Measurements from ENCODE around the gene CEP250. TPM values are rescaled to one million over a fixed set of nuclear protein-coding genes. Genes with fewer than 3 reads are reported as not detected.

The CEP250 gene
- total RNA-seq, 2 experiments from 2014 or later: 31.6 to 74.4 TPM

- no peak for TF ChIP-seq EZH2phosphoT487 (IDR thresholded peaks at IDR 0.05; ENCODE audit: borderline replicate concordance, low read depth, low read length)
- TF ChIP-seq CTCF (conservative IDR thresholded peaks at IDR 0.05; ENCODE audit: low read length): no peak
- no peak overlapping the region for H3K4me3 ChIP-seq (ENCODE audit: low read depth, low read length, poor library complexity, severe bottlenecking)
- H3K27ac ChIP-seq (ENCODE audit: low read depth, low read length, poor library complexity, severe bottlenecking): no peak overlapping the region
- no peak overlapping the region for H3K4me2 ChIP-seq (ENCODE audit: low read length)
- peaks cover 8% of the 10 kb centered on the region; the same call in 1 of the 2 replicates for H3K9me3 ChIP-seq (ENCODE audit: low read length)
- no peak for DNase-seq (ENCODE audit: low spot score)
- H3K4me1 ChIP-seq (ENCODE audit: insufficient read depth, low read length, poor library complexity, severe bottlenecking): no peaks in the 10 kb centered on the region
- TSS peak; percentile 33 for BruUV-seq (replicated peaks)
- no peaks in the 10 kb centered on the region for H3K9me2 ChIP-seq (ENCODE audit: insufficient read depth, low read length)
- H3K79me2 ChIP-seq (ENCODE audit: insufficient read depth, low read depth, low read length): no peaks in the 10 kb centered on the region
- POLR2A ChIA-PET: no interaction called here
- H4K20me1 ChIP-seq (ENCODE audit: insufficient read depth, low read length): no peaks in the 10 kb centered on the region
- H3K36me3 ChIP-seq (ENCODE audit: insufficient read depth, low read length): peaks cover 76% of the 10 kb centered on the region
- intact Hi-C loops (cut with micrococcal nuclease; ENCODE audit: unreplicated experiment): no loop called here
- no peak overlapping the region for H2AFZ ChIP-seq (ENCODE audit: low read length)
- CTCF ChIA-PET (ENCODE audit: unreplicated experiment): no interaction called here
Measured at GRCh38 chr20:35479798-35480197, 24.4 kb downstream of the CEP250 start.

- Histone ChIP-seq H3K4me1 (ENCODE audit: insufficient read depth, low read length, poor library complexity, severe bottlenecking) (peaks cover 28% of the 10 kb centered on the region), H3K79me2 (ENCODE audit: insufficient read depth, low read depth, low read length) (peaks cover 30% of the 10 kb centered on the region), H4K20me1 (ENCODE audit: insufficient read depth, low read length) (no peaks in the 10 kb centered on the region), H2AFZ (ENCODE audit: low read length) (no peak overlapping the region), H3K36me3 (ENCODE audit: insufficient read depth, low read length) (peaks cover 61% of the 10 kb centered on the region), H3K4me3 (ENCODE audit: low read depth, low read length, poor library complexity, severe bottlenecking) (no peak overlapping the region), H3K4me2 (ENCODE audit: low read length) (no peak overlapping the region), H3K9me2 (ENCODE audit: insufficient read depth, low read length) (no peaks in the 10 kb centered on the region), H3K27ac (ENCODE audit: low read depth, low read length, poor library complexity, severe bottlenecking) (no peak overlapping the region), H3K9me3 (ENCODE audit: low read length) (peaks cover 8% of the 10 kb centered on the region; the same call in 1 of the 2 replicates)
- TF ChIP-seq EZH2phosphoT487 (IDR thresholded peaks at IDR 0.05; ENCODE audit: borderline replicate concordance, low read depth, low read length) (no peak), CTCF (conservative IDR thresholded peaks at IDR 0.05; ENCODE audit: low read length) (no peak)
- ChIA-PET CTCF (ENCODE audit: unreplicated experiment) (no interaction called here), POLR2A (no interaction called here)
- no TSS peak for BruUV-seq (replicated peaks)
- DNase-seq (ENCODE audit: low spot score): no peak
- intact Hi-C loops (cut with micrococcal nuclease; ENCODE audit: unreplicated experiment): no loop called here
Measured at GRCh38 chr20:35487479-35487878, 32.1 kb downstream of the CEP250 start.

GRCh38 chr20:35489717-35490116 is 34.3 kb downstream of the CEP250 start:
- no TSS peak for BruUV-seq (replicated peaks)

More at GRCh38 chr20:35489717-35490116, 34.3 kb downstream of the CEP250 start:
- no peaks in the 10 kb centered on the region for H3K9me3 ChIP-seq (ENCODE audit: low read length)
- no peaks in the 10 kb centered on the region for H3K9me2 ChIP-seq (ENCODE audit: insufficient read depth, low read length)
- no peak overlapping the region for H2AFZ ChIP-seq (ENCODE audit: low read length)
- H4K20me1 ChIP-seq (ENCODE audit: insufficient read depth, low read length): no peaks in the 10 kb centered on the region
- POLR2A ChIA-PET: interaction anchor here (0.6 to 2.0 kb wide), 2 partner anchors 31 to 34 kb away, joined by 3 to 7 read pairs; partner anchors contain the start of gene CEP250
- no peak for TF ChIP-seq EZH2phosphoT487 (IDR thresholded peaks at IDR 0.05; ENCODE audit: borderline replicate concordance, low read depth, low read length)
- TF ChIP-seq CTCF (conservative IDR thresholded peaks at IDR 0.05; ENCODE audit: low read length): no peak
- CTCF ChIA-PET (ENCODE audit: unreplicated experiment): no interaction called here
- H3K36me3 ChIP-seq (ENCODE audit: insufficient read depth, low read length): peaks cover 67% of the 10 kb centered on the region
- peaks cover 28% of the 10 kb centered on the region for H3K4me1 ChIP-seq (ENCODE audit: insufficient read depth, low read length, poor library complexity, severe bottlenecking)
- peak overlapping the region; percentile 90 for H3K4me2 ChIP-seq (ENCODE audit: low read length)
- DNase-seq (ENCODE audit: low spot score): no peak
- peaks cover 31% of the 10 kb centered on the region for H3K79me2 ChIP-seq (ENCODE audit: insufficient read depth, low read depth, low read length)
- H3K27ac ChIP-seq (ENCODE audit: low read depth, low read length, poor library complexity, severe bottlenecking): no peak overlapping the region
- H3K4me3 ChIP-seq (ENCODE audit: low read depth, low read length, poor library complexity, severe bottlenecking): peak overlapping the region; percentile 85
- intact Hi-C loops (cut with micrococcal nuclease; ENCODE audit: unreplicated experiment): no loop called here

All from OCI-LY7 (cell line).